ENCODE measurements around the gene CCL13.

DNA sequence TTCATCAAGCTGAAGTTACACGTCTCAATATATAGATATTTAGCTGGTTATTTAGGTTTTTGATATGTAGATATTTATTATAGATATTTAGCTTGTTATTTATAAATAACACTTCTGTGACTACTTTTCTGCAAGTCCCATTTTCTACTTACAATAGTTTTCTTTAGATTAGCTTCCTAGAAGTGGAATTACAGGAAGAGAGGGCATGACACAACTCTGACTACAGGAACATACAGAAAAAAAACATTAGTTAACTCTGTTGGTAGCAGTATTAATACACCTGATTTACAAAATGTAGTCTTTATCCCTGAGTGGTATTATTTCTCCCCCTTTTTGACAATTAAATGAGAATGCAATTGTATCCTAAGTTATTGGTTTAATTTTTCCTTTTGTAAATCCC, 28.0 kb downstream of the CCL13 start:
- TF ChIP-seq, protein P1, sequence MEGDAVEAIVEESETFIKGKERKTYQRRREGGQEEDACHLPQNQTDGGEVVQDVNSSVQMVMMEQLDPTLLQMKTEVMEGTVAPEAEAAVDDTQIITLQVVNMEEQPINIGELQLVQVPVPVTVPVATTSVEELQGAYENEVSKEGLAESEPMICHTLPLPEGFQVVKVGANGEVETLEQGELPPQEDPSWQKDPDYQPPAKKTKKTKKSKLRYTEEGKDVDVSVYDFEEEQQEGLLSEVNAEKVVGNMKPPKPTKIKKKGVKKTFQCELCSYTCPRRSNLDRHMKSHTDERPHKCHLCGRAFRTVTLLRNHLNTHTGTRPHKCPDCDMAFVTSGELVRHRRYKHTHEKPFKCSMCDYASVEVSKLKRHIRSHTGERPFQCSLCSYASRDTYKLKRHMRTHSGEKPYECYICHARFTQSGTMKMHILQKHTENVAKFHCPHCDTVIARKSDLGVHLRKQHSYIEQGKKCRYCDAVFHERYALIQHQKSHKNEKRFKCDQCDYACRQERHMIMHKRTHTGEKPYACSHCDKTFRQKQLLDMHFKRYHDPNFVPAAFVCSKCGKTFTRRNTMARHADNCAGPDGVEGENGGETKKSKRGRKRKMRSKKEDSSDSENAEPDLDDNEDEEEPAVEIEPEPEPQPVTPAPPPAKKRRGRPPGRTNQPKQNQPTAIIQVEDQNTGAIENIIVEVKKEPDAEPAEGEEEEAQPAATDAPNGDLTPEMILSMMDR (conservative IDR thresholded peaks at IDR 0.05): no peak
- TF ChIP-seq EZH2 (IDR thresholded peaks at IDR 0.05; ENCODE audit: low read depth): no peak
